ENCODE data around the gene FLVCR2. TPM values are rescaled to one million over a fixed set of nuclear protein-coding genes. Genes with fewer than 3 reads are reported as not detected.

FLVCR2 gene
- total and polyA plus RNA-seq, 2 experiments from 2014 or later = 1.8 to 1.9 TPM

DNA sequence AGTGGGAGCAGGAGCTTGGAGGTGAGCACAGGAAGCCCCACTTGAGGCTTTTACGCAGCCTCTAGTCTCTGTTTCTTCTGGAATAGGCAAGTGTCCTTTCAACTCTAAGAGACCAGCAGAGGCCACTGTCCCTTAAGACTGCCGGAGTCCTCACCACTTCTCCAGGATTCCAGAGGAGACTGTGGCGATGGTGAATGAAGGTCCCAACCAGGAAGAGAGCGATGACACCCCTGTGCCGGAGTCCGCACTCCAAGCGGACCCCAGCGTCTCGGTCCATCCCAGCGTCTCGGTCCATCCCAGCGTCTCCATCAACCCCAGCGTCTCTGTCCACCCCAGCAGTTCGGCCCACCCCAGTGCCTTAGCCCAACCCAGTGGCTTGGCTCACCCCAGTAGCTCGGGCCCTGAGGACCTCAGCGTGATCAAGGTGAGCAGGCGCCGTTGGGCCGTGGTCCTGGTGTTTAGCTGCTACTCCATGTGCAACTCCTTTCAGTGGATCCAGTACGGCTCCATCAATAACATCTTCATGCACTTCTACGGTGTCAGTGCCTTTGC is 442 bp downstream of the FLVCR2 start:
- TF ChIP-seq, protein P1, sequence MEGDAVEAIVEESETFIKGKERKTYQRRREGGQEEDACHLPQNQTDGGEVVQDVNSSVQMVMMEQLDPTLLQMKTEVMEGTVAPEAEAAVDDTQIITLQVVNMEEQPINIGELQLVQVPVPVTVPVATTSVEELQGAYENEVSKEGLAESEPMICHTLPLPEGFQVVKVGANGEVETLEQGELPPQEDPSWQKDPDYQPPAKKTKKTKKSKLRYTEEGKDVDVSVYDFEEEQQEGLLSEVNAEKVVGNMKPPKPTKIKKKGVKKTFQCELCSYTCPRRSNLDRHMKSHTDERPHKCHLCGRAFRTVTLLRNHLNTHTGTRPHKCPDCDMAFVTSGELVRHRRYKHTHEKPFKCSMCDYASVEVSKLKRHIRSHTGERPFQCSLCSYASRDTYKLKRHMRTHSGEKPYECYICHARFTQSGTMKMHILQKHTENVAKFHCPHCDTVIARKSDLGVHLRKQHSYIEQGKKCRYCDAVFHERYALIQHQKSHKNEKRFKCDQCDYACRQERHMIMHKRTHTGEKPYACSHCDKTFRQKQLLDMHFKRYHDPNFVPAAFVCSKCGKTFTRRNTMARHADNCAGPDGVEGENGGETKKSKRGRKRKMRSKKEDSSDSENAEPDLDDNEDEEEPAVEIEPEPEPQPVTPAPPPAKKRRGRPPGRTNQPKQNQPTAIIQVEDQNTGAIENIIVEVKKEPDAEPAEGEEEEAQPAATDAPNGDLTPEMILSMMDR (IDR thresholded peaks at IDR 0.05; ENCODE audit: low read depth, low read length) = peak; percentile 16
- no peaks in the 10 kb centered on the region for H3K36me3 ChIP-seq
- peaks cover 8% of the 10 kb centered on the region for H3K4me1 ChIP-seq (ENCODE audit: low read depth)
- H3K9me3 ChIP-seq (ENCODE audit: low read depth) = no peaks in the 10 kb centered on the region
- H3K27ac ChIP-seq = peak overlapping the region; percentile 64
- DNase-seq (ENCODE audit: low read depth in 1 of 2, low spot score in 1 of 2) = no peak
- peak overlapping the region; percentile 36 for H3K4me3 ChIP-seq
- H3K27me3 ChIP-seq = no peaks in the 10 kb centered on the region

DNA sequence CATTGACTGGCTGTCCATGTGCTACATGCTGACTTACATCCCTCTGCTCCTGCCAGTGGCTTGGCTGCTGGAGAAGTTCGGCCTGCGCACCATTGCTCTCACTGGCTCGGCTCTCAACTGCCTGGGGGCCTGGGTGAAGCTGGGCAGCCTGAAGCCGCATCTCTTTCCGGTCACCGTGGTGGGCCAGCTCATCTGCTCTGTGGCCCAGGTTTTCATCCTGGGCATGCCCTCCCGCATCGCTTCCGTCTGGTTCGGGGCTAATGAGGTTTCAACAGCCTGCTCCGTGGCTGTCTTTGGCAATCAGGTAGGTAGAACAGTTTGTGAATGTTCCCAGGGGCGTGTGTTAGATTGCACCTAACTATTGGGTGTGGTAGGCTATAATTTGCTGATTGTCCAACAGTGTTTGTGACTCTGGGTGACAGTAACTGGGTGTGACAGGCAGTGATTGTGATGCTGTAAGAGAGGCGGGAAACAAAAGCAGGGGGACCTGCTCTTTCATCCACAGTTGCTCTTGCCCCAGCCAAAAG is 981 bp downstream of the FLVCR2 start:
- H3K4me1 ChIP-seq (ENCODE audit: low read depth) = peaks cover 8% of the 10 kb centered on the region
- TF ChIP-seq, protein P1 (IDR thresholded peaks at IDR 0.05; ENCODE audit: low read depth, low read length) = no peak
- H3K27me3 ChIP-seq = no peaks in the 10 kb centered on the region
- no peaks in the 10 kb centered on the region for H3K36me3 ChIP-seq
- no peak overlapping the region for H3K27ac ChIP-seq
- DNase-seq (ENCODE audit: low read depth in 1 of 2, low spot score in 1 of 2) = no peak
- H3K4me3 ChIP-seq = no peak overlapping the region
- H3K9me3 ChIP-seq (ENCODE audit: low read depth) = no peaks in the 10 kb centered on the region

DNA sequence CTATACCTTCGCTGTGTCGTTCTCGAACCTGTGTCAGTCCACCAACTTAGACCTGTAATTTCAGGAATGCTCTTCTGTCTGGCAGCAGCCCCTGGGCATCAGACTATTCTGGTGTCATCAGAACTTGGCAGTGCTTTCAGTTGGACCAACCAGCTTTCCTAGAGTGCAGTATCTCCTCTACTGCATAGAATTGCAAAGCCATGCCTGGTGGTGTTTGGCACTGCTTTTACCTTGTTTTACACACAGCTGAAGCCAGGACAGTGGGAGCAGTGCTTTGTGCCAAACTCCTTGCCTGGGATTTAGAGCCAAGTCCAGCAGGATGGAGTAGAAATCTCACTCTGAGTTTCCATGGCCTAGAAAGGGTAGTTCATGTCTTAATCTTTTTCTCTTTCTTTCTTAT is 1.5 kb downstream of the FLVCR2 start:
- TF ChIP-seq, protein P1 (IDR thresholded peaks at IDR 0.05; ENCODE audit: low read depth, low read length) = no peak
- H3K4me3 ChIP-seq = no peak overlapping the region
- no peaks in the 10 kb centered on the region for H3K27me3 ChIP-seq
- peak in 1 of 2 donors; percentile 8 for DNase-seq (ENCODE audit: low read depth in 1 of 2, low spot score in 1 of 2)
- no peaks in the 10 kb centered on the region for H3K36me3 ChIP-seq
- H3K9me3 ChIP-seq (ENCODE audit: low read depth) = no peaks in the 10 kb centered on the region
- no peak overlapping the region for H3K27ac ChIP-seq
- peaks cover 8% of the 10 kb centered on the region for H3K4me1 ChIP-seq (ENCODE audit: low read depth)

DNA sequence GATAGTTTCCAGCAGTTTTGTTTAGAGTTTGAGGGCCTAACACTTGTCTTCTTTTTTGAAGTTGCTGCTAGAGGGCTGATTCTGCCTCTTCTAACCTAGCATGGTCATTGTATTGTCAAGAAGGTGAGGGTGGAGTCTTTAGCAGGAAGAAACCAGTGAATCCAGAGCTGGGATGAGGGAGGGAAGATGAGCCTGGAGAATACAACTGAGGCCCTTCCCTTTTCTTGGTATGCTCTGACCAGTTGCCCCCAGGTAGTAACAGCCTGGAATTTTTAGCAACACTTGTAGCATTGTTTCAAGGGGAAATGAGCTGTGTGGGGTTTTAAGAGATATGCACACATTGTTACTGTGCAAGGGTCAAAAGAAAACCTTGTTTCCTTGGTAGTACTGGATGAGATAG is 9.0 kb downstream of the FLVCR2 start:
- TF ChIP-seq, protein P1 (IDR thresholded peaks at IDR 0.05; ENCODE audit: low read depth, low read length) = no peak
- Histone ChIP-seq H3K27ac (no peak overlapping the region), H3K9me3 (ENCODE audit: low read depth) (no peaks in the 10 kb centered on the region), H3K4me3 (no peak overlapping the region), H3K27me3 (no peaks in the 10 kb centered on the region), H3K4me1 (ENCODE audit: low read depth) (peaks cover 3% of the 10 kb centered on the region), H3K36me3 (no peaks in the 10 kb centered on the region)
- DNase-seq (ENCODE audit: low read depth in 1 of 2, low spot score in 1 of 2) = no peak

DNA sequence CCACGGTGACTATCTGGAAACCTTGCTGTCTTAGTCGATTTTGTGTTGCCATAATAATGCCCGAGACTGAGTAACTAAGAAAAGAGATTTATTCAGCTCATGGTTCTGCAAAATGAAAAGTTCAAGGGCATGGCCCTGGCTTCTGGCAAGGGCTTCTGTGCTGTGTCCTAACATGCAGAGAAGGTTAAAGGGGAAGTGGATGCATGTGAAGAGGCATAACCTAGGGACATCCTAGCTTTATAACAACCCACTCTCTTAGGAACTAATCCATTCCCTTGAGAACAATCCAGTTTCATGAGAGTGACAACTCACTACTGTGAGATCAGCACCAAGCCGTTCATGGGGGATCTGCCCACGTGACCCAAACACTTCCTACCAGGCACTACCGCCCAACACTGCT is 11.5 kb downstream of the FLVCR2 start:
- Histone ChIP-seq H3K4me3 (no peak overlapping the region), H3K36me3 (no peaks in the 10 kb centered on the region), H3K27ac (no peak overlapping the region), H3K4me1 (ENCODE audit: low read depth) (peaks cover 3% of the 10 kb centered on the region), H3K9me3 (ENCODE audit: low read depth) (no peaks in the 10 kb centered on the region), H3K27me3 (no peaks in the 10 kb centered on the region)
- TF ChIP-seq, protein P1 (IDR thresholded peaks at IDR 0.05; ENCODE audit: low read depth, low read length) = no peak
- no peak for DNase-seq (ENCODE audit: low read depth in 1 of 2, low spot score in 1 of 2)

Data from cardiac muscle cell (in vitro differentiated cells and primary cell).